Omental fat pad (tissue), 4 donors: Measurements from ENCODE around the gene TGFBRAP1. TPM values are rescaled to one million over a fixed set of nuclear protein-coding genes. Genes with fewer than 3 reads are reported as not detected.

Source experiments
- ATAC-seq: fragments of 150-250 bp; one replicate; pipeline ENCODE4 v1.9.1; 2016; ENCODE audit warnings: mild to moderate bottlenecking, moderate library complexity; ENCODE audit not compliant: low FRiP score
- DNase-seq: peaks from one replicate; pipeline ENCODE4 v3.0.0-alpha.2; 2019; ENCODE audit warnings: low spot score
- total RNA-seq, 4 donors: library from RNA; depleted of rRNA; stranded (reverse); fragments of >200 nt; gene quantifications; one replicate each; pipeline ENCODE4 v1.1.0, GENCODE V29; 2016
- TF ChIP-seq, protein P1 (sequence below), 3 donors: fragments of 450-650 bp; IDR thresholded peaks; one replicate each; pipeline ENCODE4 v1.5.1; 2016 to 2017; ENCODE audit warnings: antibody characterized with exemption in 3 of 3, mild to moderate bottlenecking in 3 of 3, moderate library complexity in 2 of 3

Gene TGFBRAP1
- total RNA-seq, 4 donors from 2014 or later, result 20.6 to 29.2 (median 25.7) TPM

DNA sequence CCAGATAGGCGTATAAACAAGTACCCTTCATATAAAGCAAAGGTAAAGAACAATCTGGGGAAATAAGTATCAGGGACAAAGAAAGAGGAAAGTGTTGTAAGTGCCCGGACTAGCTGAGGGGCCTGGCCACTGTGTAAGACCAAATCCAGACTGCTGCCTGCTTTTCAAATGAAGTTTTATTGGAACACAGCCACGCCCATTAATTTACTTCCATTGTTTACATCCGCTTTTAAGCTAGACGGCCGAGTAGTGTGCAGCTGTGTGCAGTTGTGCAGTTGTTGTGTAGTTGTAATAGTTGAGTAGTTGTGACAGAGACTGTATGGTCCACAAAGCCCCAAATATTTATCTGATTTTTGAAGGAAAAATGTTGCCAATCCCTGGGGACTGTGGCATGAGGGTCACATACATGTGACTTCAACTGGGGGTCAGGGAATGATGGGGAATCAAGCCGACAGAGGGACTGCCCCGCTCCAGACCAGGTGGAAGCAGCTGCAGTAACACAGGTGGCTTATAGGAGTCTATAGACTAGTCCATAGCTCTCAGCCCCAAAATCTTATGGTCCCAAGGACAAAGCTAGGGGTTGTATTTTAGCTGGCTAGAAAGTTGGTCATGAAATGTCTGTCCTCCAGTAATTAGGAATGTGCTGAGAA is 39.3 kb upstream of the TGFBRAP1 start:
- DNase-seq, result no peak
- TF ChIP-seq, protein P1, sequence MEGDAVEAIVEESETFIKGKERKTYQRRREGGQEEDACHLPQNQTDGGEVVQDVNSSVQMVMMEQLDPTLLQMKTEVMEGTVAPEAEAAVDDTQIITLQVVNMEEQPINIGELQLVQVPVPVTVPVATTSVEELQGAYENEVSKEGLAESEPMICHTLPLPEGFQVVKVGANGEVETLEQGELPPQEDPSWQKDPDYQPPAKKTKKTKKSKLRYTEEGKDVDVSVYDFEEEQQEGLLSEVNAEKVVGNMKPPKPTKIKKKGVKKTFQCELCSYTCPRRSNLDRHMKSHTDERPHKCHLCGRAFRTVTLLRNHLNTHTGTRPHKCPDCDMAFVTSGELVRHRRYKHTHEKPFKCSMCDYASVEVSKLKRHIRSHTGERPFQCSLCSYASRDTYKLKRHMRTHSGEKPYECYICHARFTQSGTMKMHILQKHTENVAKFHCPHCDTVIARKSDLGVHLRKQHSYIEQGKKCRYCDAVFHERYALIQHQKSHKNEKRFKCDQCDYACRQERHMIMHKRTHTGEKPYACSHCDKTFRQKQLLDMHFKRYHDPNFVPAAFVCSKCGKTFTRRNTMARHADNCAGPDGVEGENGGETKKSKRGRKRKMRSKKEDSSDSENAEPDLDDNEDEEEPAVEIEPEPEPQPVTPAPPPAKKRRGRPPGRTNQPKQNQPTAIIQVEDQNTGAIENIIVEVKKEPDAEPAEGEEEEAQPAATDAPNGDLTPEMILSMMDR (IDR thresholded peaks at IDR 0.05), result no peak
- no peak for ATAC-seq

DNA sequence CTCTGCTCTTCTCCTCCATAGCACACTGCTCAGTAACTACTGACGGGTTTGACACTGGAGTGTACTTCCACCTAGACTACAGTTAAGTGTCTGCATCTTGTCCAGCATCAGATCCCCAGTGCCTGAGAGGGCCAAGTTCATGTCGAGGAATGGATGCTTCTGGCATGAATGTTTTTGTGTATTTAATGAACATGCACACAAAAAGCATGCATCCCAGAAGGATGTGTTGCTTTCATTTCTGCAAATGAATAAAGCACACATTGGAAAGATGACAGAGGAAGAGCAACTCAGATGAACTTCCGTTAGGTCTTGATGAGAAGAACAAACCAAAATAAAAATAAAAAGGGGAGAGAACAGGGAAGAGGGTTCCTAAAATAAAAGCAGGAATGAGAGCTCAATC is 35.7 kb upstream of the TGFBRAP1 start:
- ATAC-seq (no peak), DNase-seq (no peak)
- TF ChIP-seq, protein P1 (IDR thresholded peaks at IDR 0.05), result no peak

DNA sequence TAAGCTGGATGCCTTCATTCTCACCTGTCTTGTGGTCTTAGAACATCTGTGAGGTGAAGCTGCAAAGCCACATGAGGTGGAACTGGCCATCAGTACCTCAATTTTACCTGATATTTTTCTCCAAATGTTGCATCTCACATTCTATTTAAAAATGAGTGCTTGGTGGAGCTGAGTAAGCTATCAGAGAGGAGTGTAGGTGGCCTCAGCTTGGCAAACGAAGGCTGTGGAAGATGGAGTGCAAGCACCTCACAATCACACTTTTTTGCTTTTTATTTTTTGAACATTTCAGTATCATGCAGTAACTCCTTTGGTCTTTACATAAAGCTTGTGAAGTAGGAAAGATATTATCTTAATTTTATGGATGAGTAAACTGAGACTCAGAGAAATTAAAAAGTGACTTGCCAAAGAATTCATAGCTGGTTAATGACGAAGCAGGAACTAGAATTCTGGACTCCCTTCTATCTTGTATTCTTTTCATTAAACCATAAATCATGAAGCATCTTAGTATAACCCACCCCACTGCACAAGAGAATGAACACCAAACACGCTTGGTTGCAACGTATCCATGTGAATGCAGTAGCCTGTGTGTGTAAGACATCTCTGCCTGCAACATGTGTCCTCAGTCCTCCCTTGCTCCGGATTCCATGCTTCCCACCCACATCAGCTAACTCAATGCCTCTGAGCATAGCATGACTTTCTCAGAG is 35.1 kb upstream of the TGFBRAP1 start:
- DNase-seq (no peak), ATAC-seq (no peak)
- TF ChIP-seq, protein P1 (IDR thresholded peaks at IDR 0.05), result no peak

DNA sequence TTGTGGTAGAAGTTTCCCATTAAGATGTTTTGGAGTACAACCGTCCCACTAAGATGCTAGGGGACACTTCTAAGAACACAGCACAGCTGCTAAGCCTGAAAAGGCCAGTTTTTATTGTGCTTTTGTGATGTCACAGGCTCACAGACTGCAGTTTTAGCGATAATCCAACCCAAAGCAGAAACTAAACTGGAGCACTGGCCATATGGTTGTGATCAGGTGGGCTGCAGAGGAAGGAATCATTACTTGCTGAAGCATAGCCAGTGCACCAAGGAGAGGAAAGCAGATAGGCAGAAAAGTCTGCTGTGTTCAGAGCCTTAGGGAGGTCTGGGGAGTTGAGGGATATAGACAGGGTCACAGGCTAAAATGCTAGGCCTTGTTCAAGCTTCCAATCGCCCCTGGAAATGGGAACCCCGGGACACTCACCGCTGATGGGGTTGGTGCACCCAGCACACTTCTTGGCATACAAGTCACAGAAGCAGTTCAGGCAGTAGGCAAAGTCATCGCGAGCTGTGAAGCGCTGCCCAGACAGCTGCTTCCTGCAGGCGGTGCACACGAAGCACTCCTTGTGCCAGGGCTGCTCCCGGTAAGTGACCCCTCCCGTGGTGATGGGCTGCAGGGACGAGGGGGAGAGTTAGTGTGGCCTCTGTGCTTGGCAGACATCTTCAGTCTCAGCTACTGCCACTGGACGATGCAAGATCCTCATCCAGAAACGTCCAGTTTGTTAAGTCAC is 33.5 kb upstream of the TGFBRAP1 start:
- no peak for DNase-seq
- ATAC-seq, result no peak
- TF ChIP-seq, protein P1 (IDR thresholded peaks at IDR 0.05), result no peak

DNA sequence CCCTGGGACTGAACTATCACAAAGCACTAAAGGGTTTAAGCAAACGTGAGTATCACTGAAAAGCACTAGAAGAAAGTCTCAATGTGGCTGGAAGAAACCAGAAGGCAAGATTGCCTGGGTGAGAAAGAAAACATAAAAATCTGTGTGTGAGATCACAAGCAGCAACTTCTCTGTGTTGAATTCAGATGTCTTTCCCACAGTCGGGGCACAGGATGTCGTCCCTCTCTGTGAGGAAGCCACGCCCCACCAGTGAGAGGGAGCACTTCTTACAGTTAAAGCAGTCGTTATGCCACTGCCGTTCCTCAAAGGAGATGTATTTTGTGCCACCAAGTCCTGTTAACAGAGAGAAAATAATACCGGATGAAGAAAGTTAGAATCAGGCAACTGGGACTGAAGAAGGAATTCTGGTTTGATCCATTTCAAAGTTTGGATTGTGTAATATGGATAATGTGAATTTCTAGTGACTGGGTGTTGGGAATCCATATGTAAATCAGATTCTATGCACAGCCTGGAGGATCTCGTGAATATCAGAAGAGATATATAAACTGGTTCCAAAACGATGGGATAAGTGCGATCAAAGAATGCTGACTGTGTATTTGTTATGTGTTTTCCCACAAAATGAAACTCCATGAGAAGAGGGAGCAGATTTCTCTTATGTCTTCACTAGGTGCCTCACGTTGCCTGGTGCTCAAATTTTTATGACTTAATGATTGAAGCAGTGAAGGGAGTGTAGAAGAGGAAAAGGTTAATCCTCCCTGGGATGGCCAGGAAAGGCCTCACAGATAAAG is 31.8 kb upstream of the TGFBRAP1 start:
- DNase-seq (no peak), ATAC-seq (no peak)
- TF ChIP-seq, protein P1 (IDR thresholded peaks at IDR 0.05), result no peak

DNA sequence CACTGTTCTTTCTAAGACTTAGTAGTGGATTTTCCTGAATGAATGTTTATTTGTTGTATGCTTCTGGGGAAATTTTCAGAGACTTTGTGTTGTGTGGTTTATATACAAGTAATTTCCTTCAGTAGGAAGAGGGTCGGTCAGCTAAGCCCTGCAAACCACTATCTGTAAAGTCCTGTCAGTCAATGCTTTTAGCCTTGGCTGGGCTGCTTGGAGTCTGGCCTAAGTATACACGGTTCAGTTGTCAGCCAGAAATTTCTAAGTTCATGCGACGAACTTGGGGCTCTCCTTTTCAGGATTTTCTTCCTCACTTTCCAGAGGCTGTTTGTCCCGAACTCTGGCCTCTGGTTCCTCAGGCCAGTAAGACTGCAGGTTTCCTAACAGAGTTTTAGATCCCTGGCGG is 29.1 kb upstream of the TGFBRAP1 start:
- ATAC-seq (no peak), DNase-seq (no peak)
- TF ChIP-seq, protein P1 (IDR thresholded peaks at IDR 0.05), result no peak
